ENCODE data around the gene TRIM27. TPM values are rescaled to one million over a fixed set of nuclear protein-coding genes. Genes with fewer than 3 reads are reported as not detected.
A peak's percentile ranks its signal among the peaks of the same experiment; 100 is the strongest.

Gene TRIM27
- total and polyA plus RNA-seq, 2 experiments from 2014 or later: 57.0 to 60.8 TPM

DNA sequence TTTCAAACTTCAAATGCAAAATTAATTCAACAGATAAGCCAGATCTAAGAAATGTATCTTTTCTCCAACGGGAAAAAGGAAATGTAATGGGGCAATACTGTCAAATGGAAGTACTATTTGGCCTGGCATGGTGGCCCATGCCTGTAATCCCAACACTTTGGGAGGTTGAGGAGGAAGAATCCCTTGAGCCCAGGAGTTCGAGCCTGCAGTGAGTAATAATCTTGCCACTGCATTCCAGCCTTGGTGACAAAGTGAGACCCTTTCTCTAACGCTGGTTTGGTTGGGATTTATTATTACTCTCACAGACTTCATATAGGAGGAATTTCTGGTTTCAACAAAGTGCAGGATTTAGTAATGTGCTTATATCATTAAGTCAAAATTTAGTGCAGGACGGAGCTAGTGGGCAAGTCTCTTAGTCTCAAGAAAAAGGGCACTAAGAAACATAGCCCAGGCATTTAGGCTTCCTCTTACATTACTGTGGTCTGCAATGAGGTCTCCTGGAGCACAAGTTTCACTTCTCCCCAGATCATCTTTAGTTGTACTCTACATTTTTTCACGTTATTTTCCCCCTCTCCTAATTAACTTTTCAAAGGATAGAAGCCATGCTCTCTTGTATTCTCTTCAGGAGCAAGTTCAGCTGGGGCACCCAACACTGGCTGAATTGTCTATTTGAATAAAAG is 23.1 kb downstream of the TRIM27 start:
- no peak for TF ChIP-seq EZH2phosphoT487 (IDR thresholded peaks at IDR 0.05; ENCODE audit: low read depth, severe bottlenecking, unreplicated experiment)
- TF ChIP-seq EZH2 (IDR thresholded peaks at IDR 0.05; ENCODE audit: borderline replicate concordance): no peak
- TF ChIP-seq, protein P1, sequence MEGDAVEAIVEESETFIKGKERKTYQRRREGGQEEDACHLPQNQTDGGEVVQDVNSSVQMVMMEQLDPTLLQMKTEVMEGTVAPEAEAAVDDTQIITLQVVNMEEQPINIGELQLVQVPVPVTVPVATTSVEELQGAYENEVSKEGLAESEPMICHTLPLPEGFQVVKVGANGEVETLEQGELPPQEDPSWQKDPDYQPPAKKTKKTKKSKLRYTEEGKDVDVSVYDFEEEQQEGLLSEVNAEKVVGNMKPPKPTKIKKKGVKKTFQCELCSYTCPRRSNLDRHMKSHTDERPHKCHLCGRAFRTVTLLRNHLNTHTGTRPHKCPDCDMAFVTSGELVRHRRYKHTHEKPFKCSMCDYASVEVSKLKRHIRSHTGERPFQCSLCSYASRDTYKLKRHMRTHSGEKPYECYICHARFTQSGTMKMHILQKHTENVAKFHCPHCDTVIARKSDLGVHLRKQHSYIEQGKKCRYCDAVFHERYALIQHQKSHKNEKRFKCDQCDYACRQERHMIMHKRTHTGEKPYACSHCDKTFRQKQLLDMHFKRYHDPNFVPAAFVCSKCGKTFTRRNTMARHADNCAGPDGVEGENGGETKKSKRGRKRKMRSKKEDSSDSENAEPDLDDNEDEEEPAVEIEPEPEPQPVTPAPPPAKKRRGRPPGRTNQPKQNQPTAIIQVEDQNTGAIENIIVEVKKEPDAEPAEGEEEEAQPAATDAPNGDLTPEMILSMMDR (IDR thresholded peaks at IDR 0.05; ENCODE audit: poor library complexity): no peak
- DNase-seq (ENCODE audit: low spot score): no peak
- no peaks in the 10 kb centered on the region for H3K9me3 ChIP-seq (ENCODE audit: low read depth)
- H3K27me3 ChIP-seq: no peaks in the 10 kb centered on the region
- 87% methylated on average over 5 of the region's 5 CpGs for WGBS (ENCODE audit: low lambda C conversion rate, missing lambda C conversion rate)
- H3K79me2 ChIP-seq: no peaks in the 10 kb centered on the region
- no peak overlapping the region for H3K4me2 ChIP-seq
- no peaks in the 10 kb centered on the region for H4K20me1 ChIP-seq (ENCODE audit: insufficient read depth, poor library complexity, severe bottlenecking)
- H2AFZ ChIP-seq: no peak overlapping the region
- no peak overlapping the region for H3K4me3 ChIP-seq
- no peak overlapping the region for H3K27ac ChIP-seq
- H3K9me2 ChIP-seq (replicated peaks; ENCODE audit: insufficient read depth): no peaks in the 10 kb centered on the region
- no peaks in the 10 kb centered on the region for H3K4me1 ChIP-seq (ENCODE audit: insufficient read depth)
- no peaks in the 10 kb centered on the region for H3K36me3 ChIP-seq (replicated peaks; ENCODE audit: insufficient read depth, low read depth)

DNA sequence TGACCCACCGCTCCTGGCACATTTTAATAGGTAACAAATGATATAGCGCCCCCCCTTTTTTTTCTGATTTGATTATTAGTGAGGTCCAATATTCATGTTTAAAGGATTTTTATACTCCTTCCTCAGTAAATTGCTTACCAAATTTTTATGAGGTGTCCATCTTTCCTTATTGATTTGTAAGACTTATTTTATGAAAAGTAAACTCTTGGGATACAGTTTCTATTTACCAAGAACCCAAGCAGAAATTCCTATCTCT is 25.1 kb downstream of the TRIM27 start:
- H2AFZ ChIP-seq: no peak overlapping the region
- DNase-seq (ENCODE audit: low spot score): no peak
- H4K20me1 ChIP-seq (ENCODE audit: insufficient read depth, poor library complexity, severe bottlenecking): no peaks in the 10 kb centered on the region
- no peak overlapping the region for H3K4me3 ChIP-seq
- 79% methylated on average over 2 of the region's 2 CpGs for WGBS (ENCODE audit: low lambda C conversion rate, missing lambda C conversion rate)
- no peaks in the 10 kb centered on the region for H3K4me1 ChIP-seq (ENCODE audit: insufficient read depth)
- no peaks in the 10 kb centered on the region for H3K9me3 ChIP-seq (ENCODE audit: low read depth)
- H3K9me2 ChIP-seq (replicated peaks; ENCODE audit: insufficient read depth): no peaks in the 10 kb centered on the region
- H3K27ac ChIP-seq: peak overlapping the region; percentile 99
- H3K27me3 ChIP-seq: no peaks in the 10 kb centered on the region
- H3K36me3 ChIP-seq (replicated peaks; ENCODE audit: insufficient read depth, low read depth): no peaks in the 10 kb centered on the region
- H3K79me2 ChIP-seq: no peaks in the 10 kb centered on the region
- H3K4me2 ChIP-seq: peak overlapping the region; percentile 77
- TF ChIP-seq EZH2 (IDR thresholded peaks at IDR 0.05; ENCODE audit: borderline replicate concordance) (no peak), EZH2phosphoT487 (IDR thresholded peaks at IDR 0.05; ENCODE audit: low read depth, severe bottlenecking, unreplicated experiment) (no peak)
- TF ChIP-seq, protein P1 (IDR thresholded peaks at IDR 0.05; ENCODE audit: poor library complexity): no peak

GRCh38 chr6:28897369-28897745 is 26.4 kb downstream of the TRIM27 start:
- Histone ChIP-seq H3K4me1 (ENCODE audit: insufficient read depth) (no peaks in the 10 kb centered on the region), H3K79me2 (no peaks in the 10 kb centered on the region), H3K9me2 (replicated peaks; ENCODE audit: insufficient read depth) (no peaks in the 10 kb centered on the region), H4K20me1 (ENCODE audit: insufficient read depth, poor library complexity, severe bottlenecking) (no peaks in the 10 kb centered on the region), H3K9me3 (ENCODE audit: low read depth) (no peaks in the 10 kb centered on the region), H2AFZ (peak overlapping the region; percentile 81), H3K4me3 (peak overlapping the region; percentile 90), H3K36me3 (replicated peaks; ENCODE audit: insufficient read depth, low read depth) (no peaks in the 10 kb centered on the region), H3K4me2 (peak overlapping the region; percentile 77), H3K27ac (peak overlapping the region; percentile 99), H3K27me3 (no peaks in the 10 kb centered on the region)
- TF ChIP-seq EZH2phosphoT487 (IDR thresholded peaks at IDR 0.05; ENCODE audit: low read depth, severe bottlenecking, unreplicated experiment) (no peak), EZH2 (IDR thresholded peaks at IDR 0.05; ENCODE audit: borderline replicate concordance) (no peak)
- TF ChIP-seq, protein P1 (IDR thresholded peaks at IDR 0.05; ENCODE audit: poor library complexity): no peak
- 43% methylated on average over 1 of the region's 1 CpG for WGBS (ENCODE audit: low lambda C conversion rate, missing lambda C conversion rate)
- no peak for DNase-seq (ENCODE audit: low spot score)

All from hepatocyte (in vitro differentiated cells).